Stimulated activated CD8-positive, alpha-beta memory T cell treated with anti-CD3 and anti-CD28 coated beads, Interleukin-2, amount 100 ng/mL, for 48 hours (primary cell): ENCODE data around the gene GAL3ST1.

ENCODE experiments used
- DNase-seq, 2 donors: peaks; one replicate each; pipeline ENCODE4 v3.0.0-alpha.2; 2020; ENCODE audit warnings: low read depth in 2 of 2

The GAL3ST1 gene

DNA sequence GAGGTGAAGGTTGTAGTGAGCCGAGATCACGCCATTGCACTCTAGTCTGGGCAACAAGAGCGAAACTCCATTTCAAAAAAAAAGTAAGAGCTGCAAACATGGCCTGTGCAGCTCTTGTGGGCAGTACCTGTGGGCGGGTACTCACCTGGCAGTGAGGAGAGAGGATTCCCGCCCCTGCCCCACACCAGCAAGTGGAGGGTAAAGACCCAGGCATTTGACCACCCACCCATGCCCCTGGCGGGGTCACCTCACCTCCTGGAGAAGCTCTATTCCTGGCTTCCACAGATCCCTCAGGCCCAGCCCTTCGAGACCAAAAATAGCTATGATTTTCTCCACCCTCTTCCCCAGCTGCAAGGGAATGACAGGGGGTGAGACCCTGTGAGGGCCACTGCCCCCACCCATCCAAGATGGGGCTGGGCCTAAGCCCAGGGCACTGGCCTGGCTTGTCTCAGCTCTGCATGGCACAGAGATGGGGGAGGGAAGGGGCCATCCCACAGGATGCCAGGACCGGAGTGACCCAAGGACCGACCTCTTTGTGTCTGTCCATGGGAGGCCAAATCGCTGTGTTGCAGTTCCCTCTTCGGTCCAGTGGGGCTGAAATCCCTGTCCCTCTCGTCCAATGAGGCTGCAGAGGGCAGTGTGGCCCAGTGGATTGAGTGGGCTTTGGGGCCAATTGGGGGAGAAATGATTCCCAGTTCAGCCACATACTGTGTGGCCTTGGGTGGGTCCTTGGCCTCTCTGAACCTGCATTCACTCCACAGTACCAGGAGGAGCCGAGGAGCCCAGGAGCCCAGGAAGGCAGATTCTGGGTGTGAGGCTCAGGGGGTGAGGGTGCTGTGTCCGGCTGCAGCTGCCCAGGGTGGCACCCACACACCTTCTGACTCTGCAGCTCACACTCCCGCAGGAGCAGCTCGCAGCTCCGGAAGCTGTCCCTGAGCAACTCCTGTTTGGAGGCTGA is 42.5 kb downstream of the GAL3ST1 start:
- DNase-seq: no peak

GRCh38 chr22:30526656-30527055 is 47.8 kb downstream of the GAL3ST1 start:
- DNase-seq: no peak

- no peak for DNase-seq
Measured at GRCh38 chr22:30523646-30524489, 50.6 kb downstream of the GAL3ST1 start.

DNA sequence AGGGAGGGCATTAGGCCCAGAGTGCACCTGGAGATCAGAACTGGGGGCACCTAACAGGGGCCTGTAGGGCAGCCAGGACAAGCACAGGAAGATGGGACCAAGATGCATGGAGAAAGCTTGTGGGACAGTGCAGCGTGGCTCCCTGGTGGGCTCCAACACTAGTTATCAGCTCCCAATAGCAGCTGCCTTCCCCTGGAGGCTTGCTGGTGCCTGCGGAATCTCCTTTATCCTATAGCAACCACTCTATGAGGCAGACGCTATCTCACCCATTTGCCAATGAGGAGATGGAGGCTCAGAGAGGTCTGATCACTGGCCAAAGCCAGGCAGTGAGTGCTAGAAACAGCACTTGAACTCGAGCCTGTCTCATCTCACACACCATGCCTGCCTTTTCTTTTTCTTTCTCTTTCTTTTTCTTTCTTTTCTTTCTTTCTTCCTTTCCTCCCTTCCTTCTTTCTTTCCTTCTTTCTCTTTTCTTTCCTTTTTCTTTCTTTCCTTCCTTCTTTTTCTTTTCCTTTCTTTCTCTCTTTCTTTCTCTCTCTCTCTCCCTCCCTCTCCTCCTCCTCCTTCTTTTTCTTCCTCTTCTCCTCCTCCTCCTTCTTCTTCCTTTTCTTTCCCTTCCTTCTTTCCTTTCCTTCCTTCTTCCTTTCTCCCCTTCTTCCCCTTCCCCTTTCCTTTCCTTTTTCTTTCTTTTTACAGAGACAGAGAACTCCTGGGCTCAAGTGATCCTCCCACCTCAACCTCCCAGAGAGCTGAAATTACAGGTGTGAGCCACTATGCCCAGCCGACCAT is 52.9 kb downstream of the GAL3ST1 start:
- no peak for DNase-seq

- no peak for DNase-seq
Measured at GRCh38 chr22:30519842-30520425, 54.5 kb downstream of the GAL3ST1 start.

DNA sequence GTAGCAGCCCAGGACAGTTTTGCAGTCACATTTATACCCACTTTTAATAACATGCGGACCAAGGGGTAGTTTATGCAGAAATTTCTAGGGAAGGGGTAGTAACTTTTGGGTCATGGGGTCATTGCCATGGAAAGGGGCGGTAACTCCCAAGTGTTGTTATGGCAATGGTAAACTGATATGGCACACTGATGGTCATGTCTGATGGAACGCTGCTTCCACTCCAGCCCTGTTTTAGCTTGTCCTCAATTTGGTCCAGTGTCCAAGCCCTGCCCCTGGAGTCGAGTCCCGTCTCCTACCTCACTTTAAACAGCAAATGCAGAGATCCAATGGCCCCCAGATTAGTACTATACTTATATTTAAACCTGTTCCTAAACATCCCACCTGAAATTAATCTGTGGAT is 57.7 kb downstream of the GAL3ST1 start:
- DNase-seq: no peak

GRCh38 chr22:30516273-30516672 is 58.2 kb downstream of the GAL3ST1 start:
- no peak for DNase-seq

DNA sequence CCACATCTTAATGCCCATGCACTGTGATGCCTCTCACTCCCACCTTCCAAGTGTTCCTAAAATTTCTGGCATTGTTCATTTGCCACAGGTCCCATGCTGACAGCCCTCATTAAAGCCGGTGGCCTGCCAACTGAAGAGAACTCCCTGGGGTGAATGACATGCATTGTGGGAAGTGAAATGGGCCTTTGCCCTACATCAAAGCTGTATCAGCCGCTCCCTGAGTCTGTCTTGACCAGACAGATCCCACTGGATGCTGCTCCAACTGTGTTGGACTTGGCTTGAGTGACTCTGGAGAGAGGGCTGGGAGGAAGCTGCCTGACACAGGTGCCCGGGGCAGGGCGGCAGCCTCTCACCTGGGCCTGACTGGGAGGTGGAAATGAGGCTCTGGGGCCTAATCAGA is 60.2 kb downstream of the GAL3ST1 start:
- no peak for DNase-seq

- DNase-seq: no peak
Measured at GRCh38 chr22:30513462-30513861, 61.0 kb downstream of the GAL3ST1 start.

GRCh38 chr22:30511911-30512310 is 62.6 kb downstream of the GAL3ST1 start:
- DNase-seq: no peak

DNA sequence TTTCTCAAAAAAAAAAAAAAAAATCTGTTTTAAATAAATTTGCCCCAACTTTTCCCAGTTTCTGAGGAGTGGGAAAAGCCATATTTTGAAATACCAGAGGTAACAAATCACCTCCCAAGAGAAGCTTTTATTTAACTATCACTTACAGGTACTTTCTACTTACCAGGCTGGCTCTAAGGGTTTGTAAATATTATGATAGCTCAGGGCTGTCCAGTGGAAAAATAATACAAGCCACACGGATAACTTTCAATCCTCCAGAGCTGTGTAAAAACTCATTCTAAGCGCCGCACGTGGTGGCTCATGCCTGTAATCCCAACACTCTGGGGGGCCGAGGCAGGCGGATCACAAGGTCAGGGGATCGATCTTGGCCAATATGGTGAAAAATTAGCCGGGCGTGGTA is 63.4 kb downstream of the GAL3ST1 start:
- no peak for DNase-seq

- no peak for DNase-seq
Measured at GRCh38 chr22:30508216-30508615, 66.2 kb downstream of the GAL3ST1 start.

GRCh38 chr22:30507670-30508069 is 66.8 kb downstream of the GAL3ST1 start:
- no peak for DNase-seq

- DNase-seq: no peak
Measured at GRCh38 chr22:30506507-30506968, 67.9 kb downstream of the GAL3ST1 start.
